D341Med (cell line): Measurements from ENCODE around the gene GLT1D1.
"Not testable (repeated sequence)": the region's sequence is repeated elsewhere in the genome, so short reads cannot be mapped to it uniquely, and the experiment has no call there.

Experiments used
- DNase-seq: peaks from one replicate; pipeline ENCODE4 v3.0.0; 2012; ENCODE audit warnings: low spot score

The GLT1D1 gene

GRCh38 chr12:128820723-128821432 is 32.4 kb upstream of the GLT1D1 start:
- no peak for DNase-seq

GRCh38 chr12:128823216-128823915 is 29.9 kb upstream of the GLT1D1 start:
- DNase-seq, result peak; percentile 75

GRCh38 chr12:128823916-128824839 is 29.1 kb upstream of the GLT1D1 start, which contains the start of gene SLC15A4:
TSS of gene SLC15A4 (minus strand) at chr12:128823958. CDS start at chr12:128823943, 15 bp downstream.
- DNase-seq, result peak; percentile 99

- DNase-seq, result no peak
Observed at GRCh38 chr12:128825835-128826234, 27.4 kb upstream of the GLT1D1 start.

GRCh38 chr12:128827724-128828123 is 25.6 kb upstream of the GLT1D1 start:
- no peak for DNase-seq

- DNase-seq, result no peak
Observed at GRCh38 chr12:128829861-128830504, 23.3 kb upstream of the GLT1D1 start.

GRCh38 chr12:128830505-128830893 is 22.8 kb upstream of the GLT1D1 start:
- no peak for DNase-seq

- DNase-seq, result no peak
Observed at GRCh38 chr12:128833418-128833817, 19.9 kb upstream of the GLT1D1 start.

- DNase-seq, result not testable (repeated sequence)
Observed at GRCh38 chr12:128839885-128840284, 13.4 kb upstream of the GLT1D1 start.

GRCh38 chr12:128840862-128841468 is 12.3 kb upstream of the GLT1D1 start:
- no peak for DNase-seq

GRCh38 chr12:128842579-128842978 is 10.7 kb upstream of the GLT1D1 start:
- no peak for DNase-seq

GRCh38 chr12:128843538-128843937 is 9.7 kb upstream of the GLT1D1 start:
- DNase-seq, result no peak

- DNase-seq, result no peak
Observed at GRCh38 chr12:128844031-128844635, 9.1 kb upstream of the GLT1D1 start.

GRCh38 chr12:128846671-128847070 is 6.6 kb upstream of the GLT1D1 start:
- DNase-seq, result not testable (repeated sequence)

GRCh38 chr12:128848371-128848770 is 4.9 kb upstream of the GLT1D1 start:
- DNase-seq, result no peak

- not testable (repeated sequence) for DNase-seq
Observed at GRCh38 chr12:128849806-128850205, 3.5 kb upstream of the GLT1D1 start.

- DNase-seq, result no peak
Observed at GRCh38 chr12:128850400-128850799, 2.9 kb upstream of the GLT1D1 start.

- DNase-seq, result not testable (repeated sequence)
Observed at GRCh38 chr12:128851429-128851828, 1.8 kb upstream of the GLT1D1 start.

- DNase-seq, result no peak
Observed at GRCh38 chr12:128852026-128852698, 1.1 kb upstream of the GLT1D1 start.

GRCh38 chr12:128853600-128854197 is 421 bp downstream of the GLT1D1 start:
- DNase-seq, result peak; percentile 75
